Measurements from ENCODE around the gene CTNNAL1. TPM values are rescaled to one million over a fixed set of nuclear protein-coding genes. Genes with fewer than 3 reads are reported as not detected.

CTNNAL1 gene
- polyA plus RNA-seq, 1 donor from 2014 or later = 24.7 TPM

DNA sequence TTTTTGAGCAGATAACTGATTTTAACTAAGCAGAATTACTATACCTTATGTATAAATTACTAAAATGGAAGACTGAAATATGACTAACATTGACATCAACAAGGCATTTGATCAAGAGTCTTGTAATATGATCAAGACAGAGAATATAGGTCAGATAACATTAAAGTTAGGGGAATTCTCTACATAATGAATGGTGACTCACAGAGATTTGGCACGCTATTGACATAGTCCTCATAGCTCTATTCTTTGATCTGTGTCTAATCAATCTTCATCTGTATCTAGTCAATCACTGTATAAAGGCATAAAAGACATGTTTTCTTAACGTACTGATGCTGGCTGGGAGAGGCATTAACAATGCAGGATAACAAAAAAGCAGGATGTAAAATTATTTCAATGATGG, 61.7 kb downstream of the CTNNAL1 start:
- no peaks in the 10 kb centered on the region for H3K79me2 ChIP-seq (replicated peaks; ENCODE audit: insufficient read depth, low read length)
- H3K9me2 ChIP-seq (ENCODE audit: insufficient read depth, low read length) = no peaks in the 10 kb centered on the region
- no peak overlapping the region for H3K4me3 ChIP-seq (ENCODE audit: low read length)
- no peak overlapping the region for H3K27ac ChIP-seq (ENCODE audit: low read length)
- no peaks in the 10 kb centered on the region for H3F3A ChIP-seq (ENCODE audit: insufficient read depth, low read length, poor library complexity, severe bottlenecking)
- H3K9me3 ChIP-seq (ENCODE audit: low read length) = no peaks in the 10 kb centered on the region
- no peak overlapping the region for H3K9ac ChIP-seq (ENCODE audit: low read length)
- TF ChIP-seq EP300 (conservative IDR thresholded peaks at IDR 0.05; ENCODE audit: poor library complexity, severe bottlenecking) = no peak
- no peak for TF ChIP-seq POLR2AphosphoS5 (IDR thresholded peaks at IDR 0.05)
- no peak for TF ChIP-seq TAF1 (IDR thresholded peaks at IDR 0.05; ENCODE audit: low read depth)
- no peak for TF ChIP-seq SMC3 (conservative IDR thresholded peaks at IDR 0.05; ENCODE audit: poor library complexity)
- no peak for TF ChIP-seq RAD21 (conservative IDR thresholded peaks at IDR 0.05)
- TF ChIP-seq, protein P1, sequence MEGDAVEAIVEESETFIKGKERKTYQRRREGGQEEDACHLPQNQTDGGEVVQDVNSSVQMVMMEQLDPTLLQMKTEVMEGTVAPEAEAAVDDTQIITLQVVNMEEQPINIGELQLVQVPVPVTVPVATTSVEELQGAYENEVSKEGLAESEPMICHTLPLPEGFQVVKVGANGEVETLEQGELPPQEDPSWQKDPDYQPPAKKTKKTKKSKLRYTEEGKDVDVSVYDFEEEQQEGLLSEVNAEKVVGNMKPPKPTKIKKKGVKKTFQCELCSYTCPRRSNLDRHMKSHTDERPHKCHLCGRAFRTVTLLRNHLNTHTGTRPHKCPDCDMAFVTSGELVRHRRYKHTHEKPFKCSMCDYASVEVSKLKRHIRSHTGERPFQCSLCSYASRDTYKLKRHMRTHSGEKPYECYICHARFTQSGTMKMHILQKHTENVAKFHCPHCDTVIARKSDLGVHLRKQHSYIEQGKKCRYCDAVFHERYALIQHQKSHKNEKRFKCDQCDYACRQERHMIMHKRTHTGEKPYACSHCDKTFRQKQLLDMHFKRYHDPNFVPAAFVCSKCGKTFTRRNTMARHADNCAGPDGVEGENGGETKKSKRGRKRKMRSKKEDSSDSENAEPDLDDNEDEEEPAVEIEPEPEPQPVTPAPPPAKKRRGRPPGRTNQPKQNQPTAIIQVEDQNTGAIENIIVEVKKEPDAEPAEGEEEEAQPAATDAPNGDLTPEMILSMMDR (IDR thresholded peaks at IDR 0.05; ENCODE audit: poor library complexity, severe bottlenecking) = no peak
- no peak for TF ChIP-seq MXI1 (conservative IDR thresholded peaks at IDR 0.05; ENCODE audit: poor library complexity, severe bottlenecking)
- TF ChIP-seq EZH2 (IDR thresholded peaks at IDR 0.05; ENCODE audit: borderline replicate concordance, insufficient read depth, low read length, poor library complexity, severe bottlenecking) = no peak
- TF ChIP-seq, protein P2, sequence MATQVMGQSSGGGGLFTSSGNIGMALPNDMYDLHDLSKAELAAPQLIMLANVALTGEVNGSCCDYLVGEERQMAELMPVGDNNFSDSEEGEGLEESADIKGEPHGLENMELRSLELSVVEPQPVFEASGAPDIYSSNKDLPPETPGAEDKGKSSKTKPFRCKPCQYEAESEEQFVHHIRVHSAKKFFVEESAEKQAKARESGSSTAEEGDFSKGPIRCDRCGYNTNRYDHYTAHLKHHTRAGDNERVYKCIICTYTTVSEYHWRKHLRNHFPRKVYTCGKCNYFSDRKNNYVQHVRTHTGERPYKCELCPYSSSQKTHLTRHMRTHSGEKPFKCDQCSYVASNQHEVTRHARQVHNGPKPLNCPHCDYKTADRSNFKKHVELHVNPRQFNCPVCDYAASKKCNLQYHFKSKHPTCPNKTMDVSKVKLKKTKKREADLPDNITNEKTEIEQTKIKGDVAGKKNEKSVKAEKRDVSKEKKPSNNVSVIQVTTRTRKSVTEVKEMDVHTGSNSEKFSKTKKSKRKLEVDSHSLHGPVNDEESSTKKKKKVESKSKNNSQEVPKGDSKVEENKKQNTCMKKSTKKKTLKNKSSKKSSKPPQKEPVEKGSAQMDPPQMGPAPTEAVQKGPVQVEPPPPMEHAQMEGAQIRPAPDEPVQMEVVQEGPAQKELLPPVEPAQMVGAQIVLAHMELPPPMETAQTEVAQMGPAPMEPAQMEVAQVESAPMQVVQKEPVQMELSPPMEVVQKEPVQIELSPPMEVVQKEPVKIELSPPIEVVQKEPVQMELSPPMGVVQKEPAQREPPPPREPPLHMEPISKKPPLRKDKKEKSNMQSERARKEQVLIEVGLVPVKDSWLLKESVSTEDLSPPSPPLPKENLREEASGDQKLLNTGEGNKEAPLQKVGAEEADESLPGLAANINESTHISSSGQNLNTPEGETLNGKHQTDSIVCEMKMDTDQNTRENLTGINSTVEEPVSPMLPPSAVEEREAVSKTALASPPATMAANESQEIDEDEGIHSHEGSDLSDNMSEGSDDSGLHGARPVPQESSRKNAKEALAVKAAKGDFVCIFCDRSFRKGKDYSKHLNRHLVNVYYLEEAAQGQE (IDR thresholded peaks at IDR 0.05; ENCODE audit: borderline replicate concordance) = no peak
- H3K36me3 ChIP-seq (ENCODE audit: insufficient read depth, low read length) = no peaks in the 10 kb centered on the region
- no peak overlapping the region for H2AFZ ChIP-seq (ENCODE audit: low read depth, low read length)
- no peaks in the 10 kb centered on the region for H3K27me3 ChIP-seq (ENCODE audit: insufficient read depth, low read depth, low read length)
- no peaks in the 10 kb centered on the region for H4K20me1 ChIP-seq (ENCODE audit: insufficient read depth)
- no peak overlapping the region for H3K4me2 ChIP-seq (ENCODE audit: low read length)

DNA sequence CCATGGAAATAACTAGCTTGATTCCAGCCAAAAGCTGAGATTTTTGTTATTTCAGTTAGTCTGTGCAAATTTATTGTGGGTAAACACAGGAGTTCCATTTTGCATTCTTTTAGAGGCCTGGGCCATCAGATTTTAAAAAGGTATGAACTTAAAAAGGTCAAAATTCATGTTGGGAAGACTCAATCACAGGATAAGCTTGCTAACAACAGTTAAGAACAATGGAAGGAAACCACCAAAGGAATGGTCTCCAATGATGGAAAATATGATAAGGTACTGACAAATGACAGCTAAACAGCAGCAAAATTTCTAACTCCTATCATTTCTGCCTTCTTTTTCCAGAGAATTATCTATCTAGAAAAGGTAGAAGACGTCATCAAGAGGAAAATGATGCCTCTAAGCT, 63.1 kb downstream of the CTNNAL1 start:
- no peaks in the 10 kb centered on the region for H3K27me3 ChIP-seq (ENCODE audit: insufficient read depth, low read depth, low read length)

More for the DNA sequence above, 63.1 kb downstream of the CTNNAL1 start:
- Histone ChIP-seq H3K79me2 (replicated peaks; ENCODE audit: insufficient read depth, low read length) (no peaks in the 10 kb centered on the region), H2AFZ (ENCODE audit: low read depth, low read length) (no peak overlapping the region), H3F3A (ENCODE audit: insufficient read depth, low read length, poor library complexity, severe bottlenecking) (no peaks in the 10 kb centered on the region), H3K36me3 (ENCODE audit: insufficient read depth, low read length) (no peaks in the 10 kb centered on the region), H3K9ac (ENCODE audit: low read length) (no peak overlapping the region), H3K9me2 (ENCODE audit: insufficient read depth, low read length) (no peaks in the 10 kb centered on the region), H3K9me3 (ENCODE audit: low read length) (no peaks in the 10 kb centered on the region), H3K27ac (ENCODE audit: low read length) (no peak overlapping the region), H3K4me3 (ENCODE audit: low read length) (no peak overlapping the region), H4K20me1 (ENCODE audit: insufficient read depth) (no peaks in the 10 kb centered on the region), H3K4me2 (ENCODE audit: low read length) (no peak overlapping the region)
- TF ChIP-seq MXI1 (conservative IDR thresholded peaks at IDR 0.05; ENCODE audit: poor library complexity, severe bottlenecking) (no peak), RAD21 (conservative IDR thresholded peaks at IDR 0.05) (no peak), EZH2 (IDR thresholded peaks at IDR 0.05; ENCODE audit: borderline replicate concordance, insufficient read depth, low read length, poor library complexity, severe bottlenecking) (no peak), EP300 (conservative IDR thresholded peaks at IDR 0.05; ENCODE audit: poor library complexity, severe bottlenecking) (no peak), POLR2AphosphoS5 (IDR thresholded peaks at IDR 0.05) (no peak), SMC3 (conservative IDR thresholded peaks at IDR 0.05; ENCODE audit: poor library complexity) (no peak), TAF1 (IDR thresholded peaks at IDR 0.05; ENCODE audit: low read depth) (no peak)
- TF ChIP-seq, protein P2 (IDR thresholded peaks at IDR 0.05; ENCODE audit: borderline replicate concordance) = no peak
- TF ChIP-seq, protein P1 (IDR thresholded peaks at IDR 0.05; ENCODE audit: poor library complexity, severe bottlenecking) = no peak
